COLO829 (cell line): ENCODE results near the gene IER5.
"Not testable (repeated sequence)": the region's sequence is repeated elsewhere in the genome, so short reads cannot be mapped to it uniquely, and the experiment has no call there.

Source experiments
- DNase-seq: peaks from one replicate; pipeline ENCODE4 v3.0.0; 2012; ENCODE audit warnings: low spot score

The IER5 gene

GRCh38 chr1:181088079-181089016, at the start of gene IER5:
IER5 (plus strand) TSS chr1:181088700; CDS start chr1:181088903, 203 bp downstream.
- DNase-seq = peak; percentile 87

GRCh38 chr1:181040284-181040865, 48.1 kb upstream of the IER5 start:
- no peak for DNase-seq

- no peak for DNase-seq
Observed at GRCh38 chr1:181043025-181043888, 45.2 kb upstream of the IER5 start.

GRCh38 chr1:181044449-181044966, 44.0 kb upstream of the IER5 start:
- DNase-seq = no peak

- DNase-seq = not testable (repeated sequence)
Observed at GRCh38 chr1:181045946-181046345, 42.6 kb upstream of the IER5 start.

GRCh38 chr1:181049378-181049777, 39.1 kb upstream of the IER5 start:
- DNase-seq = no peak

GRCh38 chr1:181050922-181051321, 37.6 kb upstream of the IER5 start:
- no peak for DNase-seq

GRCh38 chr1:181056560-181056959, 31.9 kb upstream of the IER5 start:
- DNase-seq = no peak

- DNase-seq = no peak
Observed at GRCh38 chr1:181057079-181057478, 31.4 kb upstream of the IER5 start.

- no peak for DNase-seq
Observed at GRCh38 chr1:181059435-181059834, 29.1 kb upstream of the IER5 start.

- no peak for DNase-seq
Observed at GRCh38 chr1:181060066-181060465, 28.4 kb upstream of the IER5 start.

- DNase-seq = not testable (repeated sequence)
Observed at GRCh38 chr1:181060947-181061346, 27.6 kb upstream of the IER5 start.

GRCh38 chr1:181061487-181061886, 27.0 kb upstream of the IER5 start:
- DNase-seq = no peak

GRCh38 chr1:181061891-181062835, 26.3 kb upstream of the IER5 start:
- no peak for DNase-seq

GRCh38 chr1:181062836-181063428, 25.6 kb upstream of the IER5 start:
- no peak for DNase-seq

- no peak for DNase-seq
Observed at GRCh38 chr1:181064011-181064623, 24.4 kb upstream of the IER5 start.

- no peak for DNase-seq
Observed at GRCh38 chr1:181064702-181065101, 23.8 kb upstream of the IER5 start.

- peak; percentile 98 for DNase-seq
Observed at GRCh38 chr1:181073638-181074037, 14.9 kb upstream of the IER5 start.

GRCh38 chr1:181075766-181076350, 12.6 kb upstream of the IER5 start:
- no peak for DNase-seq

GRCh38 chr1:181076852-181077251, 11.6 kb upstream of the IER5 start:
- no peak for DNase-seq
